Neuronal stem cell (in vitro differentiated cells): Measurements from ENCODE around the gene SEC31A. TPM values are rescaled to one million over a fixed set of nuclear protein-coding genes. Genes with fewer than 3 reads are reported as not detected.

Source experiments
- DNase-seq: peaks from one replicate; pipeline ENCODE4 v3.0.0-alpha.2; 2013; ENCODE audit warnings: low spot score
- H2AFZ ChIP-seq: one replicate; pipeline ENCODE4 v1.6.1; 2013; ENCODE audit warnings: mild to moderate bottlenecking, low read length, inconsistent platforms
- H2AK5ac ChIP-seq: 2 replicates; pipeline ENCODE4 v1.6.1; 2013; ENCODE audit warnings: low read depth, mild to moderate bottlenecking, inconsistent platforms, low read length, moderate library complexity, mixed read lengths
- H2BK120ac ChIP-seq: 2 replicates; pipeline ENCODE4 v1.6.1; 2013; ENCODE audit warnings: low read depth, mild to moderate bottlenecking, inconsistent platforms, low read length, moderate library complexity, mixed read lengths
- H2BK12ac ChIP-seq: one replicate; pipeline ENCODE4 v1.6.1; 2013; ENCODE audit warnings: low read length, inconsistent platforms
- H2BK15ac ChIP-seq: 2 replicates; pipeline ENCODE4 v1.6.1; 2013; ENCODE audit warnings: mild to moderate bottlenecking, low read length, inconsistent platforms, mixed read lengths
- H2BK5ac ChIP-seq: one replicate; pipeline ENCODE4 v1.6.1; 2013; ENCODE audit warnings: inconsistent platforms, mild to moderate bottlenecking, low read length, moderate library complexity
- H3K14ac ChIP-seq: one replicate; pipeline ENCODE4 v1.6.1; 2013; ENCODE audit warnings: low read length, inconsistent platforms
- H3K18ac ChIP-seq: 2 replicates; pipeline ENCODE4 v1.6.1; 2013; ENCODE audit warnings: low read length, inconsistent platforms
- H3K23ac ChIP-seq: 2 replicates; pipeline ENCODE4 v1.6.1; 2013; ENCODE audit warnings: low read depth, mild to moderate bottlenecking, mixed read lengths, low read length, inconsistent platforms; ENCODE audit not compliant: poor library complexity
- H3K27ac ChIP-seq: replicated peaks from 3 replicates; pipeline ENCODE4 v1.5.1; 2013; ENCODE audit warnings: low read length, inconsistent platforms
- H3K27me3 ChIP-seq, 3 experiments: 2 replicates each; pipeline ENCODE4 v1.6.1; 2013; ENCODE audit warnings: low read length in 3 of 3, mild to moderate bottlenecking in 2 of 3, inconsistent platforms in 1 of 3, low read depth in 1 of 3, mixed read lengths in 1 of 3, moderate library complexity in 1 of 3; ENCODE audit not compliant: control insufficient read depth in 3 of 3, insufficient read depth in 3 of 3
- H3K36me3 ChIP-seq, 2 donors: replicated peaks in 1 of 2; 2 replicates each; pipeline ENCODE4 v1.6.1; 2013; ENCODE audit warnings: low read length in 2 of 2; ENCODE audit not compliant: control insufficient read depth in 2 of 2, insufficient read depth in 2 of 2
- H3K4ac ChIP-seq: 2 replicates; pipeline ENCODE4 v1.6.1; 2013; ENCODE audit warnings: inconsistent platforms, mild to moderate bottlenecking, low read length, moderate library complexity
- H3K4me1 ChIP-seq, 2 donors: 1 replicate in 1 of 2; 2 replicates in 1 of 2; pipeline ENCODE4 v1.6.1; 2013; ENCODE audit warnings: low read length in 2 of 2, low read depth in 1 of 2; ENCODE audit not compliant: control insufficient read depth in 2 of 2, insufficient read depth in 1 of 2
- H3K4me2 ChIP-seq: one replicate; pipeline ENCODE4 v1.6.1; 2013; ENCODE audit warnings: mild to moderate bottlenecking, low read length, inconsistent platforms; ENCODE audit not compliant: insufficient read depth, poor library complexity, severe bottlenecking
- H3K4me3 ChIP-seq, 2 donors: 2 replicates each; pipeline ENCODE4 v1.5.1; 2013; ENCODE audit warnings: low read length in 2 of 2, mild to moderate bottlenecking in 2 of 2, inconsistent platforms in 1 of 2, moderate library complexity in 1 of 2
- H3K79me1 ChIP-seq: one replicate; pipeline ENCODE4 v1.6.1; 2013; ENCODE audit warnings: low read depth, mild to moderate bottlenecking, inconsistent platforms, low read length, moderate library complexity
- H3K9ac ChIP-seq: one replicate; pipeline ENCODE4 v1.6.1; 2013; ENCODE audit warnings: mild to moderate bottlenecking, low read depth, low read length, inconsistent platforms; ENCODE audit not compliant: poor library complexity
- H3K9me3 ChIP-seq, 2 donors: replicated peaks in 1 of 2; 2 replicates each; pipeline versions ENCODE3 to v1.6.1; 2013; ENCODE audit warnings: low read length in 2 of 2, mild to moderate bottlenecking in 2 of 2, inconsistent platforms in 1 of 2, low read depth in 1 of 2, mixed read lengths in 1 of 2, moderate library complexity in 1 of 2; ENCODE audit not compliant: control insufficient read depth in 2 of 2, insufficient read depth in 1 of 2
- H4K8ac ChIP-seq: one replicate; pipeline ENCODE4 v1.6.1; 2013; ENCODE audit warnings: low read depth, mild to moderate bottlenecking, inconsistent platforms, low read length, moderate library complexity
- H4K91ac ChIP-seq: one replicate; pipeline ENCODE4 v1.6.1; 2013; ENCODE audit warnings: low read length, low read depth, mild to moderate bottlenecking, inconsistent platforms; ENCODE audit not compliant: poor library complexity
- WGBS, 2 donors: extraction: QIAGEN DNeasy Blood & Tissue Kit; methylation state at CpG; one replicate each; pipeline ENCODE4 v1.1.7; 2013; ENCODE audit warnings: missing lambda C conversion rate in 2 of 2, mixed read lengths in 1 of 2; ENCODE audit not compliant: insufficient read length in 2 of 2, insufficient replicate concordance in 1 of 2; ENCODE audit errors: extremely low coverage in 2 of 2; 5-methylcytosine and 5-hydroxymethylcytosine counted together
- polyA plus RNA-seq, 2 experiments: library from polyadenylated mRNA; stranded (reverse); fragments of 200-250 nt; gene quantifications; one replicate each; pipeline ENCODE4 v1.2.3, GENCODE V29; 2013

SEC31A gene, protein sequence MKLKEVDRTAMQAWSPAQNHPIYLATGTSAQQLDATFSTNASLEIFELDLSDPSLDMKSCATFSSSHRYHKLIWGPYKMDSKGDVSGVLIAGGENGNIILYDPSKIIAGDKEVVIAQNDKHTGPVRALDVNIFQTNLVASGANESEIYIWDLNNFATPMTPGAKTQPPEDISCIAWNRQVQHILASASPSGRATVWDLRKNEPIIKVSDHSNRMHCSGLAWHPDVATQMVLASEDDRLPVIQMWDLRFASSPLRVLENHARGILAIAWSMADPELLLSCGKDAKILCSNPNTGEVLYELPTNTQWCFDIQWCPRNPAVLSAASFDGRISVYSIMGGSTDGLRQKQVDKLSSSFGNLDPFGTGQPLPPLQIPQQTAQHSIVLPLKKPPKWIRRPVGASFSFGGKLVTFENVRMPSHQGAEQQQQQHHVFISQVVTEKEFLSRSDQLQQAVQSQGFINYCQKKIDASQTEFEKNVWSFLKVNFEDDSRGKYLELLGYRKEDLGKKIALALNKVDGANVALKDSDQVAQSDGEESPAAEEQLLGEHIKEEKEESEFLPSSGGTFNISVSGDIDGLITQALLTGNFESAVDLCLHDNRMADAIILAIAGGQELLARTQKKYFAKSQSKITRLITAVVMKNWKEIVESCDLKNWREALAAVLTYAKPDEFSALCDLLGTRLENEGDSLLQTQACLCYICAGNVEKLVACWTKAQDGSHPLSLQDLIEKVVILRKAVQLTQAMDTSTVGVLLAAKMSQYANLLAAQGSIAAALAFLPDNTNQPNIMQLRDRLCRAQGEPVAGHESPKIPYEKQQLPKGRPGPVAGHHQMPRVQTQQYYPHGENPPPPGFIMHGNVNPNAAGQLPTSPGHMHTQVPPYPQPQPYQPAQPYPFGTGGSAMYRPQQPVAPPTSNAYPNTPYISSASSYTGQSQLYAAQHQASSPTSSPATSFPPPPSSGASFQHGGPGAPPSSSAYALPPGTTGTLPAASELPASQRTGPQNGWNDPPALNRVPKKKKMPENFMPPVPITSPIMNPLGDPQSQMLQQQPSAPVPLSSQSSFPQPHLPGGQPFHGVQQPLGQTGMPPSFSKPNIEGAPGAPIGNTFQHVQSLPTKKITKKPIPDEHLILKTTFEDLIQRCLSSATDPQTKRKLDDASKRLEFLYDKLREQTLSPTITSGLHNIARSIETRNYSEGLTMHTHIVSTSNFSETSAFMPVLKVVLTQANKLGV
- polyA plus RNA-seq (2013, experiment 1 of 2): 105 TPM
- 107 TPM for polyA plus RNA-seq (2013, experiment 2 of 2)

DNA sequence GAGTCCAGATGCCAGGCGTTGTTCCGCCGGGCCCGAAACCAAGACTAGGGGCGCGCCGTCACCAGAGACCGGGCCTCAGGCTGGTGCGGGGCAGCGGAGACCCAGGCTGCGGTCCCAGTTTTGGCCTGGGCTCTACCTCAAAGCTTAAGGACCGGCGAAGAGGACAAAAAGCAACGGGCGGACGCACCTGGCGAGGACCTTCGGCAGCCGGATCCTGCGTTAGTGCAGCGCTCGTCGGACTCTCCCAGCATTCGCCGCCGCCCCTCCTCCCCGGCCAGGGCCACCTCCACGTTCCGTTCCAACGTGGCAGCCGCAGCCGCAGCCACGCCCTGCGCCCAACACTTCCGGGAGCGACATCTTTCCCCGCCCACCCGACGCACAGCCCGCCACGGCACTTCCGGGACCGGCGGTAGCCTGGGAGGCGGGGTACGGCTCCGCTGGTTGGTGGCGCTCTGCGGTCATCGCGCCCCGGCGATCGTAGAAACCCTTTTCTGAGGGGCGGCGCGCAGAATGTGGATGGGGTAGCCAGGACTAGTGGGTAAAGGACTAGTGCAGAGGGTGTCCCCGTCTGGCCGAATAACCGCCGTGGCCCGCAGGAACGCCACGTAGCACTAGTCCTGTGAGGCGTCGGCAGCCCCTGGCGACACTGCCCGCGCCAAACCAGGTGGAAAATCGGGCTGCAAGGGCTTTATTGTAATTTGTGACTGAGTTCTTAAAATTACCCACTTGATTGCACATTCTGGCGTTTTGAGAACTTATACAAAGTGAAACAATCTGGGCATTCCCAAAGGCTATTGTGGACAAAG is at the start of gene SEC31A:
SEC31A (minus strand) TSS at position 253 of the 806 bp plus-strand sequence. CDS start 9,217 bp downstream, outside the sequence.
- peak within 1 kb of the TSS; percentile 72 for H3K4me2 ChIP-seq
- no peaks in the 10 kb centered on the region for H3K79me1 ChIP-seq
- peak within 1 kb of the TSS; percentile 95 for H3K27ac ChIP-seq
- peak within 1 kb of the TSS; percentile 5 for H3K14ac ChIP-seq
- no peak within 1 kb of the TSS for H2AK5ac ChIP-seq
- no peaks in the 10 kb centered on the region for H3K9me3 ChIP-seq
- peak; percentile 93 for DNase-seq
- peak within 1 kb of the TSS; percentile 93 for H2AFZ ChIP-seq
- H2BK15ac ChIP-seq: peak within 1 kb of the TSS; percentile 40
- H3K18ac ChIP-seq: peak within 1 kb of the TSS; percentile 97
- H3K27me3 ChIP-seq: no peaks in the 10 kb centered on the region
- no peak within 1 kb of the TSS for H2BK120ac ChIP-seq
- peaks cover 0 to 4% of the 10 kb centered on the region in 2 donors for H3K4me1 ChIP-seq
- H2BK12ac ChIP-seq: no peak within 1 kb of the TSS
- H3K36me3 ChIP-seq: peaks cover 11 to 47% of the 10 kb centered on the region in 2 donors
- H4K91ac ChIP-seq: no peak within 1 kb of the TSS
- no CpG with 5 or more reads among the region's 71 CpGs for WGBS, 2 donors
- H3K4ac ChIP-seq: no peak within 1 kb of the TSS
- H2BK5ac ChIP-seq: peak within 1 kb of the TSS; percentile 77
- peak within 1 kb of the TSS; percentile 95 for H3K9ac ChIP-seq
- H3K4me3 ChIP-seq: peak within 1 kb of the TSS; percentile 73 to 89
- peak within 1 kb of the TSS; percentile 100 for H3K23ac ChIP-seq
- no peak within 1 kb of the TSS for H4K8ac ChIP-seq

DNA sequence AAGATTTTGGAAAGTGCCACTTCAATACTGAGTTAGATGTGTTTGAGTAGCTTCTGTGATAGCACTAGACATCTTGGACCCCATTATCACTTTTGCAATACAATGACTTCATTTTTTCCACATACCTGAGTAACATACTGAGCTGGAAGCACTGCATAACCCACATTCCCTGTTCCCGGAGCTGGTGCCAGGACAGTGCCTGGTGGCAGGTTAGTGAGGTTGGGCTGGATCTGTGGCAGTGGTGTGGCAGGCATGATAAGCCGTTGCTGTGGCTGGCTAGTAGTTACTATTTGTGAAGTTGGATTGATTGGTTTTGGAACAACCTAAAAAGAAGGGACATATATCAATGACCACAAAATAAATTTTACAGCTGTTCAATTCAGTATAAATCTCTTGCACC is 48.5 kb upstream of the SEC31A start:
- H3K36me3 ChIP-seq: peaks cover 6 to 87% of the 10 kb centered on the region in 2 donors
- no peak overlapping the region for H3K18ac ChIP-seq
- H3K4me1 ChIP-seq: no peaks in the 10 kb centered on the region
- H2BK120ac ChIP-seq: no peak overlapping the region
- no peak overlapping the region for H2BK15ac ChIP-seq
- no peak overlapping the region for H2BK12ac ChIP-seq
- H3K27ac ChIP-seq: no peak overlapping the region
- H3K4me2 ChIP-seq: no peak overlapping the region
- H3K9ac ChIP-seq: no peak overlapping the region
- H2AFZ ChIP-seq: no peak overlapping the region
- no peaks in the 10 kb centered on the region for H3K9me3 ChIP-seq
- no peak overlapping the region for H2BK5ac ChIP-seq
- H3K4me3 ChIP-seq: no peak overlapping the region
- H3K27me3 ChIP-seq: no peaks in the 10 kb centered on the region
- WGBS, 2 donors: no CpG with 5 or more reads among the region's 2 CpGs
- no peak overlapping the region for H4K8ac ChIP-seq
- no peak overlapping the region for H3K23ac ChIP-seq
- no peak overlapping the region for H4K91ac ChIP-seq
- no peak overlapping the region for H3K4ac ChIP-seq
- H3K79me1 ChIP-seq: no peaks in the 10 kb centered on the region
- H2AK5ac ChIP-seq: no peak overlapping the region
- no peak overlapping the region for H3K14ac ChIP-seq
- DNase-seq: no peak

DNA sequence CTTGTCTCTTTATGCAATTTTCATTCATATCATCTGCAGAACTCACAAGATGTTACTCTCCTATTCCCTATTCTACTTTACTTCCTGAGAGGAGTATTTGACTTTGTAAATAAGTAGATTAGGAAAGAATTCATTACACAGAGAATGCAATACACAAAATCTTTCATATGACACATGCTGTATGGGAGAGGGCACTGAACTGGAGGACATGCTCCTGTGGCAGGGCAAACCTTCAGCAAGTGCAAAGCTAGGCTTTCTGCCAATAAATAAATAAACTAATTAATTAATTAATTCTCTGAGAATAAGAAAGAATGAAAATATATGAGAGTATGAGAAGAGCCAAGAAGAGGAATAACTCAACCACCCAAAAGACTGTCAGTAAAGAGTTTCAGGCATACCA is 43.5 kb upstream of the SEC31A start:
- Histone ChIP-seq H3K36me3 (peaks cover 3 to 82% of the 10 kb centered on the region in 2 donors), H2BK12ac (no peak overlapping the region), H3K18ac (no peak overlapping the region), H2BK120ac (no peak overlapping the region), H4K8ac (no peak overlapping the region), H2BK15ac (no peak overlapping the region), H3K4ac (no peak overlapping the region), H3K9ac (no peak overlapping the region), H2BK5ac (no peak overlapping the region), H3K79me1 (no peaks in the 10 kb centered on the region), H4K91ac (no peak overlapping the region), H3K9me3 (no peaks in the 10 kb centered on the region), H2AK5ac (no peak overlapping the region), H3K27ac (no peak overlapping the region), H3K23ac (no peak overlapping the region), H3K4me2 (no peak overlapping the region), H3K14ac (no peak overlapping the region), H3K4me3 (no peak overlapping the region), H3K4me1 (no peaks in the 10 kb centered on the region), H2AFZ (no peak overlapping the region), H3K27me3 (no peaks in the 10 kb centered on the region)
- no peak for DNase-seq
